GM19438 (cell line): ENCODE results near the gene TTLL8.

Experiments
- ATAC-seq: cut with Tn5 transposase; IDR thresholded peaks from one replicate; pipeline ENCODE4 v1.9.1; 2021; ENCODE audit warnings: low read depth; ENCODE audit not compliant: unreplicated experiment

TTLL8 gene

DNA sequence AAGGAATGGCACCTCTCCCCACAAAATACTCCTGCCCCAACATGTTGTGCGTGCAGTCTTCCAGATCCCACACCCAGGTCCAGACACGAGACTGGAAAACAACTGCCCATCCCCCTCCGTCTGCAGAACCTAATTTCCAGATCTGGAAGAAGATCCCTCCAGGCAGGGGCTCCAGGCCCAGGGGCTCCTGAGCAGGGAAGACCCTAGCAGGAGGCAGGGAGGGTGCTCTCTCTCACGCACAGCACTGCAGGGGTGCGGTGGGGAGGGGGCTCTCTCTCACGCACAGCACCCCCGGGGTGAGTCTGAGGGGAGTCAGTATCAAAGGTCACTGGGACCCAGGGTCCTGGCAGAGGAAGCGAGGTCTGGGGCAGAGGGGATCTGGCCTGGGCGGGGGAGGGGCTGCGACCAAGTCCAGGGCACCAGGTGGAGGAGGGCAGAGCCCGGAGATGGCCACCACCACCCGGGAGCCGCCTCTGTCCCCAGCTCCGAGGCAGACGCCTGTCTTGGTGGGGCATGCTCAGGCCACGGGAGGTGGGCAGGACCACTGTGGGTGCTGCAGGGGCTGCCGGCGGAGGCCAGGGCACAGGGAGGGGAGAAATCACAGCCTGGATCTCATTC, 25.5 kb upstream of the TTLL8 start:
- no peak for ATAC-seq

DNA sequence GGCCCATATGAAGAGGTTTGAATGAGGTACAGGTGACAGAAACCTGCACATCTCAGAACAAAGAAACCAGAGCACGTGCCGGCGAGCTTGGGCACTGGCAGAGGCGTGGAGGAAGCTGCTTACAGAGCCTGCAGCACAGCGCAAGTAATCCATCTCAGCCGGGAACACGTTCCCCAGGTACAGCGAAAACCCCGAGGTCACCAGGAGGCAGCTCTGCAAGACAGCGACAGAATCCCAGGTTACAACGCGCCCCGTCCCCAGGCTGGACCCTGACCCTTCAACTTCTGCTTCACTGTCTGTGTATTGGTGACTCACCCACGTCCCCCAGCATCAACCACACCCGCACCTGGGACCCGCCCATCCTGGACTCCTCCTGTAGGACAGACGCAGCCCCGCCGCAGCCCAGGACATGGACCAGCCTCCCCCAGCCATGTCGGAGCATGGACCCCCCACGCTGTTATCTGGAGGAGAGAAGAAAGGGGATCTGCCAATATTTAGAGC, 24.9 kb upstream of the TTLL8 start:
- no peak for ATAC-seq

DNA sequence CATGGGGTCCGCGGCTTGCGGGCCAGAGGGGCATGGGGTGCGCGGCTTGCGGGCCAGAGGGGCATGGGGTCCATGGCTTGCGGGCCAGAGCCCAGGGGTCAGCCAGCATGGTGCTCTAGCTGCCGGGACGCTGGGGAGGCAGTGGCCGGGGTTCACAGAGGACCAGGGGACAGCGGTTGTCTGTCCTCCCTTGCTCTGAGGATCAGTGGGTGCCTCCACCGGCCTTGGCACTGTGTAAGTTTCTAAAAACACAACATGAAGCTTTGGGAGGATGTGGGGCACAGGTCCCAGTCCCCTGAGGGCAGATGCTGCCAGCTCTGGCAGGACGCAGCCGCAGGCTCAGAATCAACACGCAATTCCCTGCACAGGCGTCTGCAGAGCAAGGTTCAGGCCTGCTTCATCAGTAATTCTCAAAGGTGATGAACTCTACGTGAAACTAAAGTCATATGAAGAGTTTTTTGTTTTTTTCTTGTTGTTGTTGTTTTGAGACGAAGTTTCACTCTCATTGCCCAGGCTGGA, 24.2 kb upstream of the TTLL8 start:
- no peak for ATAC-seq

DNA sequence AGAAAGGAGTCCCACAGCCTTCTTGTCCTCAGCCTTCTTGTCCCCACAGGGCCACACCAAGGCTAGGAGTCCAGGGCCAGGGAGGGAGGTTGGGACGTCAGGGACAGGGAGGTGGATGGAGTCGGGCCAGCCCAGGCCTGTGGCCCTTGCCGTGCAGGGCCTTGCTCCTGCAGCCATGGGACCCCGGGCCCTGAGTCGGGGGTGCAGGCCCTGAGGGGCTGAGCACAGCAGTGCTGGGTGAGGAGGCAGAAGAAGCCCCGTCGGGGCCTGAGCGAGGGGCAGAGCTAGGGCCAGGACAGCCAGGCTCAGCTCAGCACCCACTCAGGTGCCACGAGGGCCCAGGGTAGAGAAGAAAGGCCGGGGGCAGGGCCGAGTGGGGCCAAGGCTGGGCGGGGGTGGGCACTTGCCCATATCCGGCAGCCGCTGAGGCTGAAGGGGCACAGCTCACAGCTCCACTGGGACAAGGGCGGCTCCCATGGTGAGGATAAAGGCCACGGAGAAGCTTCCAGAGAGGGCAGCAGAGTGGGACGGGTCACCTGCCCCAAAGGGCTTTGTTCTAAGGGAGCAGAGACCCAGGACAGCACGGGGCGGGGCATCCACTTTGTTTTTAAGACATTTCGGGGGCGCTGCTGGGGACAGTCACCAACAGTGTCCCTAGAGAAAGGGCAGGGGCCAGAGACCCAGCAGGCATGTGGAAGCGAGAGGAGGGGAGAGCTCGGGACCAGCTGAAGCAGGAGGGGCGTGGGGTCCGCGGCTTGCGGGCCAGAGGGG, 23.5 kb upstream of the TTLL8 start:
- ATAC-seq, result no peak

DNA sequence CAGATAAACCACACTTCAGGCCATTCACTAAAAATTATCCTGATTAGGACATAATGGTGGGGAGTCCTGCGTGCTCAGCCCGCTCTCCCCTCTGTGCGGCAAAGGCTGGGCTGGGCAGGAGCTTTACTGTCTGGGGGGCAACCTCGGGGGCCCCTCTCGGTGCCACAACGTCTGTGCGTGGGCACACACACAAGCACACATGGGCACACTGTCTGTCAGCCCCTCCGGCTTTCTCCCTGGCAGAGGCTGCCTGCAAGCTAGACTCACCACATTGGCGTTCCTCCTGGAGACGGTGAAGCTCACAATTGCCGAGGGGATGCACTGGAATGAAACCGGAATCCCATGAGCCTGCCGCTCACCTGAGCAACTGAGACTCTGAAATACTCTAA, 22.0 kb upstream of the TTLL8 start:
- ATAC-seq, result no peak

DNA sequence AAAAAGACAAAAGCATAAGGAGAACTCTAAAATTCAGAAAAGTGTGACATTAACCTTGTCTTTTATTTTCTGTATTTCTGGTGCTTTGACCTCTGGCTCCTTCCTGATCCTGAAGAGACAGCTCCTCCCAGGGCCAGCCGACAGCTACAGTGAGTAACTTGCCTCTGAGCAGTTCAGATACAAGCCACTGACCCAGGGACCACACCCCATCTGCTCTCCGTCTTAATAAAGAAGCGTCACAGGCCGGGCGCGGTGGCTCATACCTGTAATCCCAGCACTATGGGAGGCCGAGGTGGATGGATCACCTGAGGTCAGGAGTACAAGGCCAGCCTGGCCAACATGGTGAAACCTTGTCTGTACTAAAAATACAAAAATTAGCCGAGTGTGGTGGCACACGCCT, 20.7 kb upstream of the TTLL8 start:
- no peak for ATAC-seq

DNA sequence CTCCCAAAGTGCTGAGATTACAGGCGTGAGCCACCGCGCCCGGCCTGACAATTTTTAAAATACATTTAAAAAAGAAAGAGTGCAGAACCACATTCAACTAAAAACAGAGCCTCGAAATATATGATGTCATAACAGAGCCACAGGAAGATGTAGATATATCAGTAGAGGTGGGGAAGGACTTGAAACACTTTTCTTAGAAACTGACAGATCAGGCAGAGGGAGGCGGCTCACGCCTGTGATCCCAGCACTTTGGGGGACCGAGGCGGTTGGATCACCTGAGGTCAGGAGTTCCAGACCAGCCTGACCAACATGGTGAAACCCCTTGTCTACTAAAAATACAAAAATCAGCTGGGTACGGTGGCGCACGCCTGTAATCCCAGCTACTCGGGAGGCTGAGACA, 20.1 kb upstream of the TTLL8 start:
- no peak for ATAC-seq

DNA sequence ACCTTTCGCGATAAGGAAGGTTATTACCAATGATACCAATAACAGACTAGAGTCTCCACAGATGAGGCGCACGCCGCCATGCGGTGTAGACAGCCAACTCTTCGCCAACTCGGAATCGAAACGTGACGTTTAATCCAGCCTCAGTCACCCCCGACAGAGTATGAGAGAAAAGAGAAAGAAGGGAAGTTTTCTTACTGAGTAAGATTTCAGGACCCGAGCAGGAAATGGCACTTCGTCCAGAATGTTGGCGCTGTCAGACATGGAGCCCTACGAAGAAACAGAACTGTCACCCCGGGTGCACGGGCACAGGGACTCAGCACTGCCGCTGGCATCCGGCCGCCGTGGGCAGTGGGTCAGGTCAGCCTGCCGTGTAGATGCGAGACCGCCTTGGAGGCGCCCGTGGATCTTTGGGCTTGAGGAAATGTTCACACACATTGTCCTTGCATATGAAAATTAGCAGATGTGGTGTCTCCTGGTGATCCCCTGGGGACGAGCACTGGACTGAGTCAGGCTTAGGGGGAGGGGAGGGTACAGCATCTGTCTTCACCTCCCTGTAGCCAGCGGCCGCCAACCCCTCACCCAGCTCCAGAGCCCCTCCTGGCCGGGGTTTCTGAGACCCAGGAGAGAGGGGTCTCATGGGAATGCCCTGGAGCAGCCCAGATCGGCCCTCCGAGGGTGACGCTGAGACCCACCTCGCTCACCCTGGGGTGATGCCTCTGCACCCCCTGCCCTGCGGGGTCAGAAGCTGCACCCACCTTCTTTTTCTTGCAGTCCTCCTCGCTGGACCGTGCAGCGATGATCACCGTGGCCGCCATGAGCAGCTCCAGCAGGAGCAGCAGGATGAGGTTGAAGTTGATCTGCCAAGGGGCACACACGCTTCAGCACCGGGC, 18.8 kb upstream of the TTLL8 start:
- no peak for ATAC-seq

DNA sequence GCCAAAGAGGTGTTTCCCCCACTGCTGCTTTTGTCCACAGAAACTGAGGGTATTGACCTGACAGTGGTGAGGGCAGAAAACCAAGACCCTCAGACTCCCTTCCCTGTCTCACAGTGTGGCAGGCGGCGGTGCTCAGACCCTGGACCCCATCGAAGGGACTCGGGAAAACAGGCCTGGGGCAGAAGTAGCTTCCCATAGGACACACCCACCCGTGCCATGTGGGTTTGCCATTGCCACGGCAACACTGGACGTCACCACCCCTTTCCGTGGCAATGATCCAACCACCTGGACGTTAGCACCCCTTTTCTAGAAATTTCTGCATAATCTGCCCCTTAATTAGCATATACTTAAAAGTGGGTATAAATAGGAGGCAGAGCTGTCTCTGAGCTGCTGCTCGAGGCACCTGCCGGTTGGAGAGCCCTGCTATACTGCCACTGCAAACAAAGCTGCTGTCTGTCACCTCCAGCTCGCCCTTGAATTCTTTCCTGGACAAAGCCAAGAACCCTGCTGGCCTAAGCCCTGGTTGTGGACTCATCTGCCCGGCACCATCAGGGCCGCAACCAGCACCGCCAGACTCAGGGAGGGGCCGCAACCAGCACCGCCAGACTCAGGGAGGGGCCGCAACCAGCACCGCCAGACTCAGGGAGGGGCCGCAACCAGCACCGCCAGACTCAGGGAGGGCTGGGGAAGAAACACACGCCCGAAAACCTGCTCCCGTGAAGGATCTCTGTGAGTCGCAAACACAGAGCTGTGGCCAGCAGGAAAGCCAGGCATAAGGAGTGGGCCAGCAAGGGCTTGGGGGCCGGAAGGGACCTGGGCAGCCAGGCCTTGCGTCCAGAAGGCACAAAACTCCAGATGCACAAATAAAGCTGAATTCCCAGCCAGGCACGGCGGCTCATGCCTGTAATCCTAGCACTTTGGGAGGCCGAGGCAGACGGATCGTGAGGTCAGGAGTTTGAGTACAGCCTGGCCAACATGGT, 16.7 kb upstream of the TTLL8 start:
- no peak for ATAC-seq

DNA sequence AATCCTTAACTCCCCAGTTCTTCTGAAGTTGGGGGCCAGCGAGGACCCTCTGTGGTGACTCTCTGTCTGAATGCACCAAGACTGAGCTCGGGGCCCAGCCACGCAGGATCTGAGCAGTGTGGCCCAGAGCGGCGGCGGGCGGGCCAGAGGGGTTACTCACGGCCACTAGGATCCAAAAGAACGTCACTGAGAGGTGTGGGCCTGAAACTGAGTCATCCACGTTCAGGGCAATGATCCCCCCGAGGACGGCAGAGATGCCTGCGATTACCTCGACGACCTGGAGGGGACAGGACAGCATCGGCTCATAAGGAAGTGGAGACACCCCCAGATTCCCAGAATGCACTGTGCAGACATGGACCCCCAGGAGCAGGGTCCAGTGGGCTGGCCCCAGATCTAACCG, 16.0 kb upstream of the TTLL8 start:
- no peak for ATAC-seq

DNA sequence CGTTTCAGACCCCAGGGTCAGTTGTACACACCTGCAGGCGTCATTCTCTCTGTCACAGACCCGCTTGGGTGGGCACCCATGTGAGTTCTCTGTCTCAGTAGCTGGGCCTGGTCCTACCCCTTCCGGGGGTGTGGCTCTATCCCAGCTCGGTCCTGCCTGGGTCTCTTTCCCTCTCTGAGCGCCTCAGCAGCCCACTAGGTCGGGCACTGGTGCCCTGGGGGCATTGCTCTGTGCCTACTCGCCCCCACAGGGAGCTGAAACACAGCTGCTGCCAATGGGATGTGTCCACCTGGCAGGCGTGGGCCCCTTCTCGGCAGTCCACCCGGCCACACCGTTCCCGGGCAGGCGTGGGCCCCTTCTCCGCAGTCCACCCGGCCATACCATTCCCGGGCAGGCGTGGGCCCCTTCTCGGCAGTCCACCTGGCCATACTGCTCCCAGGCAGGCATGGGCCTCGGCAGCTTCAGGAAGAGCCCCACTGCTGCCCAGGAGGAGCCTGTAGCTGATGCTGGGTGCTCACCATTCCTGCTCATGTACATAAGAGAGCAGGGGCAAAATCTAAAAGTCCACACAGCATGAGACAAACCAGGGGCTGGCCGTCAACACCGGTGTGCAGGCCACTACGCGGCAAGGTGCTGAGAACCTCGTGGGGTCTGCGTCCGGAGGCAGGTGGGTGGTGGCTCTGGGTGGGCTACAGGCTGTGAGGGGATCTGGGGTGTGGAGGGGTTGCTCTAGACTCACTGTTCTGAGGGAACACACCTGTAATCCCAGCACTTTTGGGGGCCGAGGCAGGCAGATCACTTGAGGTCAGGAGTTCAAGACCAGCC, 14.8 kb upstream of the TTLL8 start:
- no peak for ATAC-seq

DNA sequence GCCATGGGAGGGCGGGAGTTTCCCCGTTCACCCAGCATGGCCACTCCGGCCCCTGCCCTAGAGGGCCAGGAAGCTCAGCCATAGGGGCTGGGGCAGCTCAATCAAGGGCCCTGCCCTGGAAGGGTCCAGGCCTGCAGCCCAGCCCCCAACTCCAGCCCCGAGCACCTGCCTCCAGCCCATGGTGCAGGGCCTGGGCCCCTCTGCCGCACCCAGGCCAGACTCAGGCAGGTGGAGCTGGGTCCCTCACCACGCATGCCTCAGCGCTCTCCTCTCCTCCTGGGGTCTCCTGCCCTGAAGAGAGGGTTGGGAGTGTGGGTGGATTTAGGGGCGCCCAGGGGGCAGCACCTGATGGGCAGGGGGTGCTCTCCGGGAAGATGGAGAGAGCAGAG, 14.1 kb upstream of the TTLL8 start:
- no peak for ATAC-seq

DNA sequence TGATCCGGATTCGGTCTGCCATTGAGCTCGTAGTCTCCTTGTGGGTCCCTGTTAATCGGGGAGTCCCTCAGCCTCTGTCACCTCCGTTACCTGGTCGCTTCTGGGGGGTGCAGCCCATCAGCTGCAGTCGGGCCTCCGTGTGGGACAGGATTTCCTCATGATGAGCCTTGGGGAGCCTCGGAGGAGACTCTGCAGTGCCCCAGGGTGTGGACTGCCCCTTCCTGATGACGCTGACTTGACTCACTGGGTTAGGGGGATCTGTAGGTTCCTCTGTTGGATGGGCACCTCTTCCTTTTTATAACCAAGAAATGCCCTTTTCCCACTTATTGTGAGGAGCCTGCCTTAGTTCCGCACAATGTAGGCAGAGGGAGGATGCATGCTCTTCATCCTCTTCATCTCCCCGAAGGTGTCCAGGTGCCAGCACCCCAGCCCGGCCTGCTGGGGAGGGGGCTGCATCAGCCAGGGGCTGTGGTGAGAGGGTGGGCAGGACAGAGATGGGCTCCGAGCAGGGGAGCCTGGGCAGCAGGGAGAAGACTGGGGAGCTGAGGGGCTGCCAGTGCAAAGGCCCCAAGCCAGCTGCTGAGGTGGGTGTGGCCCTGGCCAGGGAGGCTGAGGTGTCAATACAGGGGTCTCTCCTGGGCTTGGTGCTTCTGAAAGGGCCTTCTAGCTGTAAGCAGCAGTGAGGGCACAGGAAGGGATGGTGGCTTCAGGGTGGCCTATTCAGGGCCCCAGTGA, 13.5 kb upstream of the TTLL8 start:
- no peak for ATAC-seq

DNA sequence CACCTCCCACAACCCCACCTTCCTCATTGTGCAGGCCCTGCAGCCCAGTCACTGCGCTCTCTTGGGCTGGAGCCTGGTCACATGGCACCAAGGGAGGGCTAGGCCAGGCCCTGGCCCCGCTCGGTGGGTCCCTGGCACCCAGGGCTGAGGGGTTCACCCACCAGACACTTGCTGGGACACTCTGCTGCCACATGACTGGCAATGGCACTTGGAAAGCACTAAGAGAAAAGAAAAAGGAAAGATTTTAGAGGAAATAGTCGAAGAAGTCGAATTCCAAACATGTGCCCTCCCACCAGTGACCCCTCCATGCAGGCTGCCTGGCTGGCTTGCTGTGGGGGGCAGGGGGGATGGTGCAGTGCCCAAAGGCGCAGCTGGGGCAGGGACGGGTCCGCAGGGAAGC, 12.3 kb upstream of the TTLL8 start:
- ATAC-seq, result no peak

DNA sequence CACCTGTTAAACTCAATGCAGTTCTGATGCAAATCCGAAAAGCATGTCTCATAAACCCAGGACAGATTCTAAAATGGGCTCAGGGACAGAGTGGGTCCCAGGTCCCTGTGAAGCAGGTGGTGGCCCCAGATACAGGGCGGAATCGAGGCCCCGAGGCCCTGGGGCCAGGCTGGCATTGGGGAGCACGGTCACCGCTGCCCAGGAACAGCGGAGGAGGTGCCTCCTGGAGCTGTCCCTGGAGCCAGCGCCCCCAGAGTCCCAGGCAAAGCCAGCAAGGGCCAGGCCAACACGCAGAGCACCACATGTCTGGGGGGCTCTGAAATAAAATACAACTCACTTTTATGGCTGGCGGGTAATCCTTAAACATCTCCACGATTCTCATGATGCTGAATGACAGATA, 10.0 kb upstream of the TTLL8 start:
- no peak for ATAC-seq

DNA sequence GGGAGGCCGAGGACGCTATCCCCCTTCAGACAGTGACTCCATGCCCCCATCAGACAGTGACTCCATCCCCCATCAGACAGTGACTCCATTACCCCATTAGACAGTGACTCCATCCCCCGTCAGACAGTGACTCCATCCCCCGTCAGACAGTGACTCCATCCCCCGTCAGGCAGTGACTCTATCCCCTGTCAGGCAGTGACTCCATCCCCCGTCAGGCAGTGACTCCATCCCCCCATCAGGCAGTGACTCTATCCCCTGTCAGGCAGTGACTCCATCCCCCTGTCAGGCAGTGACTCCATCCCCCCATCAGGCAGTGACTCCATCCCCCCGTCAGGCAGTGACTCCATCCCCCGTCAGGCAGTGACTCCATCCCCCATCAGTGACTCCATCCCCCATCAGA, 9.1 kb upstream of the TTLL8 start:
- no peak for ATAC-seq

DNA sequence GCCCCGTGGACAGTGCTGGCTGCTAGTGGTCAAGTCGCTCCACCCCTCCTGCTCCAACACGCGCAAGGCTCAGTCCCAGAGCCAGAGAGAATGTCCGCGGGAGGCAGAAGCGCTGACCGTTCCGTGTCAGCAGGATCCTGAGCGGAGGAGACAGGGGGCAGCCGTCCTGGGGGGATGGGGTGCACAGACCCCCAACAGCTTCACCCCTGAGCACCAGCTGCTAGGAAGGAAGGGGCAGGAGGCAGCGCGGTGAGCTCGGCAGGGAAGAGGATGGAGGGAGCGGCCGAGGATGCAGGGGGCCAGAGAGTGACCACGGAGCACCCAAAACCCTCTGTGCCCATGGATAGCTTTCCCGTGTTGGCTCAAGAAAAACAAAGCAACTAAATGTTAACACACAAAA, 6.4 kb upstream of the TTLL8 start:
- no peak for ATAC-seq

DNA sequence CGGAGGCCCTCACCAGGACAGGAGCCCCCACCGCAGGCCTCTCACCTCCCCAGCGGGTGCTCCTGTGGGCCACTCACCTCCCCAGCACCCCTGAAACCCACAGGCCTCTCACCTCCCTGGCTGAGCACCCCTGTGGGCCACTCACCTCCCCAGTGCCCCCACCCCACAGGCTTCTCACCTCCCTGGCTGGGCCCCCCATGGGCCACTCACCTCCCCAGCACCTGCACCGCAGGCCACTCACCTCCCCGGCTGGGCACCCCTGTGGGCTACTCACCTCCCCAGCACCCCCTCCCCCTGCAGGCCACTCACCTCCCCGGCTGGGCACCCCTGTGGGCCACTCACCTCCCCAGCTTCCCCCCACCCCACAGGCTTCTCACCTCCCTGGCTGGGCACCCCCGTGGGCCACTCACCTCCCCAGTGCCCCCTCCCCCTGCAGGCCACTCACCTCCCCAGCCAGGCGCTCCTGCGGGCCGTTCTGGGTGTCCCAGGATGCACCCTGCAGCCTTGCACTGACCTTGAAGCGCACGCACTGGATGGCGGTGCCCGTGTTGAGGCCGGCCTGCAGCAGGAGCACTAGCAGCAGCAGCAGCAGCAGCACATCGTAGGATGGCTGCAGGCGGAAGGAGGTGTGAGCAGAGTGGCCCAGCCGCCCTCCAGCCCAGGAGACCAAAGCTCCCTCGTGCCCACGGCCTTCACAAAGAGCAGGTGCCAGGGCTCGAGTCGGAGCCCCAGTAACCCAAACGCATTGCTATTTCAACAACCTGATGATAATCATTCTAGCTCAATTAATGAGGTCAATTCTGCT, 5.7 kb upstream of the TTLL8 start:
- no peak for ATAC-seq
